PFSK-1 (cell line): ENCODE results near the gene NAA50.

Experiments used
- TAF1 ChIP-seq: IDR thresholded peaks from 2 replicates; pipeline ENCODE4 v1.6.1; 2012; ENCODE audit warnings: low read length, control low read depth, borderline replicate concordance; ENCODE audit not compliant: insufficient read depth
- TF ChIP-seq, protein P1 (sequence below), 2 experiments: IDR thresholded peaks; 2 replicates each; pipeline versions ENCODE4 v1.6.1 to v1.8.0; 2011 to 2012; ENCODE audit warnings: low read depth in 2 of 2, low read length in 2 of 2, control low read depth in 1 of 2, inconsistent platforms in 1 of 2, mild to moderate bottlenecking in 1 of 2, moderate library complexity in 1 of 2; ENCODE audit not compliant: insufficient read depth in 1 of 2

DNA sequence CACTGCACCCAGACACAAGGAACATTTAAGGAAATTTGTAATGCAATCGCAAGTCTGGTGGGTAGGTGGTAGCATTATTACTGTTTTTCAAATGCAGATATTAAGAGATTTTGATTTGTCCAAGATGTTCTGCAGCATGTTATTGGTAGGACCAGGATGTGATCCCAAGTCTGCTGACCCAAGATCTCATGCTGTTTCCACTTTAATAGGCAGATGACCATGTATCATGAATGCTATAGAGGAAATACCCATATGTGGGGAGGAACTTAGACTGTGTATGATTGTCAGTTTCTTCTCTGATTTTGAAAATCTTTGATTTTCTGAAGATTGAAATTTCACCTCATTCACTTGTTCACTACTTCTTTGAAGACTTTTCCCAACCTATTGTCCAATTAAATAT lies 29.5 kb upstream of the NAA50 start:
- TF ChIP-seq, protein P1, sequence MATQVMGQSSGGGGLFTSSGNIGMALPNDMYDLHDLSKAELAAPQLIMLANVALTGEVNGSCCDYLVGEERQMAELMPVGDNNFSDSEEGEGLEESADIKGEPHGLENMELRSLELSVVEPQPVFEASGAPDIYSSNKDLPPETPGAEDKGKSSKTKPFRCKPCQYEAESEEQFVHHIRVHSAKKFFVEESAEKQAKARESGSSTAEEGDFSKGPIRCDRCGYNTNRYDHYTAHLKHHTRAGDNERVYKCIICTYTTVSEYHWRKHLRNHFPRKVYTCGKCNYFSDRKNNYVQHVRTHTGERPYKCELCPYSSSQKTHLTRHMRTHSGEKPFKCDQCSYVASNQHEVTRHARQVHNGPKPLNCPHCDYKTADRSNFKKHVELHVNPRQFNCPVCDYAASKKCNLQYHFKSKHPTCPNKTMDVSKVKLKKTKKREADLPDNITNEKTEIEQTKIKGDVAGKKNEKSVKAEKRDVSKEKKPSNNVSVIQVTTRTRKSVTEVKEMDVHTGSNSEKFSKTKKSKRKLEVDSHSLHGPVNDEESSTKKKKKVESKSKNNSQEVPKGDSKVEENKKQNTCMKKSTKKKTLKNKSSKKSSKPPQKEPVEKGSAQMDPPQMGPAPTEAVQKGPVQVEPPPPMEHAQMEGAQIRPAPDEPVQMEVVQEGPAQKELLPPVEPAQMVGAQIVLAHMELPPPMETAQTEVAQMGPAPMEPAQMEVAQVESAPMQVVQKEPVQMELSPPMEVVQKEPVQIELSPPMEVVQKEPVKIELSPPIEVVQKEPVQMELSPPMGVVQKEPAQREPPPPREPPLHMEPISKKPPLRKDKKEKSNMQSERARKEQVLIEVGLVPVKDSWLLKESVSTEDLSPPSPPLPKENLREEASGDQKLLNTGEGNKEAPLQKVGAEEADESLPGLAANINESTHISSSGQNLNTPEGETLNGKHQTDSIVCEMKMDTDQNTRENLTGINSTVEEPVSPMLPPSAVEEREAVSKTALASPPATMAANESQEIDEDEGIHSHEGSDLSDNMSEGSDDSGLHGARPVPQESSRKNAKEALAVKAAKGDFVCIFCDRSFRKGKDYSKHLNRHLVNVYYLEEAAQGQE (IDR thresholded peaks at IDR 0.05; ENCODE audit: insufficient read depth in 1 of 2, low read depth in 2 of 2, low read length in 2 of 2) = no peak
- no peak for TF ChIP-seq TAF1
